ENCODE results near the gene FBXL22.

The FBXL22 gene

DNA sequence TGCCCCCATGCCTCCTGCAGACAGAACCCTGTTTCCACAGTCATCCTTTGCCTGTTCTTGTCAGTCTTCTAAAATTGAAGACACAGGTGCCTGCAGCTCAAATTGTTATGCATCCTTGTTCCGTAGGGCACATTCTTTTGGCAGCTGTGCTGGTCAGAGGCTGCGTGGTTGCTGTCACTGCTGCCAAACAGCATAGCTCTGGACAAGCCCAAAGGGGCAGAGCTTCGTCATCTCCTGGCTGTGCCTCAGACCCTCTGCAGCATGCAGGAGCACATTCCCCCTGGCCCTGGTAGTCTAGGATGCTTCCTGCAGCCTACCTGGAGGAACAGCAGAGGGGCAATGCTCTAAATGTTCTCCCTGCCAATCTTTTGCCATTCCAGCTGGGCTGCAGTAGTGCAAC is 2.1 kb upstream of the FBXL22 start:
- no peaks in the 10 kb centered on the region for H3K9me3 ChIP-seq (ENCODE audit: control insufficient read depth, insufficient read depth, low read length)
- peaks cover 41% of the 10 kb centered on the region for H3K4me1 ChIP-seq (ENCODE audit: control insufficient read depth, low read length)
- H3K79me2 ChIP-seq (ENCODE audit: control insufficient read depth, low read length), result peaks cover 3% of the 10 kb centered on the region
- peak overlapping the region; percentile 15 for H3K4me2 ChIP-seq (ENCODE audit: low read length)
- H3F3A ChIP-seq (ENCODE audit: control insufficient read depth, insufficient read depth), result peaks cover 12% of the 10 kb centered on the region
- peaks cover 43% of the 10 kb centered on the region for H3K36me3 ChIP-seq (ENCODE audit: control insufficient read depth, low read length)
- H3K4me3 ChIP-seq (ENCODE audit: low read length), result no peak overlapping the region
- no peaks in the 10 kb centered on the region for H4K20me1 ChIP-seq (ENCODE audit: control insufficient read depth, insufficient read depth, low read depth, low read length)
- H3K27ac ChIP-seq (ENCODE audit: low read depth, low read length), result no peak overlapping the region
- H3K27me3 ChIP-seq (ENCODE audit: control insufficient read depth, low read length), result no peaks in the 10 kb centered on the region
- H3K9me2 ChIP-seq (replicated peaks; ENCODE audit: control insufficient read depth, low read length), result no peaks in the 10 kb centered on the region
- no peak for TF ChIP-seq EZH2phosphoT487 (IDR thresholded peaks at IDR 0.05; ENCODE audit: borderline replicate concordance, low read length)
- TF ChIP-seq, protein P1, sequence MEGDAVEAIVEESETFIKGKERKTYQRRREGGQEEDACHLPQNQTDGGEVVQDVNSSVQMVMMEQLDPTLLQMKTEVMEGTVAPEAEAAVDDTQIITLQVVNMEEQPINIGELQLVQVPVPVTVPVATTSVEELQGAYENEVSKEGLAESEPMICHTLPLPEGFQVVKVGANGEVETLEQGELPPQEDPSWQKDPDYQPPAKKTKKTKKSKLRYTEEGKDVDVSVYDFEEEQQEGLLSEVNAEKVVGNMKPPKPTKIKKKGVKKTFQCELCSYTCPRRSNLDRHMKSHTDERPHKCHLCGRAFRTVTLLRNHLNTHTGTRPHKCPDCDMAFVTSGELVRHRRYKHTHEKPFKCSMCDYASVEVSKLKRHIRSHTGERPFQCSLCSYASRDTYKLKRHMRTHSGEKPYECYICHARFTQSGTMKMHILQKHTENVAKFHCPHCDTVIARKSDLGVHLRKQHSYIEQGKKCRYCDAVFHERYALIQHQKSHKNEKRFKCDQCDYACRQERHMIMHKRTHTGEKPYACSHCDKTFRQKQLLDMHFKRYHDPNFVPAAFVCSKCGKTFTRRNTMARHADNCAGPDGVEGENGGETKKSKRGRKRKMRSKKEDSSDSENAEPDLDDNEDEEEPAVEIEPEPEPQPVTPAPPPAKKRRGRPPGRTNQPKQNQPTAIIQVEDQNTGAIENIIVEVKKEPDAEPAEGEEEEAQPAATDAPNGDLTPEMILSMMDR (IDR thresholded peaks at IDR 0.05; ENCODE audit: low read depth, low read length, poor library complexity, severe bottlenecking), result no peak

DNA sequence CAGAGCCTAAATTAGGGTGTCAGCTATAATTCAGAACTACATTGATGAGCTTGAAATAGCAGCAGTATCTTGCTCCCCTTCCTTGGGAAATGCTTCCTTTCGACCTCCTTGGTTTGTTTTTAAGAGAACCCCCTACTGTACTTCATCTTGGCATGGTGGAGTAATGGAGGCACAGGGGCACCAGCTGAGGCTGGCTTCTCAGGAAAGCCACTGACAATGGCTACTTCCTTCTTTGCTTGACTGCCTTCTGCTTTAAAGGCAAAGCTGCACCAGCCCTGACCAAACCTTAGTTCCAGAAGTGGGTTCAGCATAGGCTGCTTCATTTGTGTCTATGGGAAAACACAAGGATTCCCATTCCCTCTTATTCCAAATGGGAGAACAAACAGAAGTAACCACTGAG is 1.5 kb upstream of the FBXL22 start:
- Histone ChIP-seq H3K9me2 (replicated peaks; ENCODE audit: control insufficient read depth, low read length) (no peaks in the 10 kb centered on the region), H3K4me2 (ENCODE audit: low read length) (no peak overlapping the region), H4K20me1 (ENCODE audit: control insufficient read depth, insufficient read depth, low read depth, low read length) (no peaks in the 10 kb centered on the region), H3K27me3 (ENCODE audit: control insufficient read depth, low read length) (no peaks in the 10 kb centered on the region), H3K79me2 (ENCODE audit: control insufficient read depth, low read length) (peaks cover 6% of the 10 kb centered on the region), H3K27ac (ENCODE audit: low read depth, low read length) (no peak overlapping the region), H3F3A (ENCODE audit: control insufficient read depth, insufficient read depth) (peaks cover 12% of the 10 kb centered on the region), H3K9me3 (ENCODE audit: control insufficient read depth, insufficient read depth, low read length) (no peaks in the 10 kb centered on the region), H3K4me1 (ENCODE audit: control insufficient read depth, low read length) (peaks cover 47% of the 10 kb centered on the region), H3K4me3 (ENCODE audit: low read length) (no peak overlapping the region), H3K36me3 (ENCODE audit: control insufficient read depth, low read length) (peaks cover 37% of the 10 kb centered on the region)
- no peak for TF ChIP-seq EZH2phosphoT487 (IDR thresholded peaks at IDR 0.05; ENCODE audit: borderline replicate concordance, low read length)
- TF ChIP-seq, protein P1 (IDR thresholded peaks at IDR 0.05; ENCODE audit: low read depth, low read length, poor library complexity, severe bottlenecking), result no peak

DNA sequence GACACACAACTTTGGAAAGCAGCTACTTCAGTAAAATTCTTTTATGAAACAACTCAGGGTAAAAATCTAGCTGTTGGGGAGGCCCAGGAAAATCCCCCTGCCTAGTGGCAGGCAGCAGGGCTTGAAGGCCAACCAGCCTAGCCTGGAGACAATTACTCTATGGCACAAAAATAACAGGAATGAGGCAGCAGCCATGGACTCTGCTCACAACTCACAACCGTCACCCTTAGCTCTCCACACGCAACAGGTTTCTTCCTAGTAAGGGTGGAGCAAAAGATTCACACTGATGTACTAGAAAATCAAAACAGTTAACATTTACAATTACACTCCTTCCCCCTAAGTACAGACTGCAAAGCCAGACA is 530 bp upstream of the FBXL22 start:
- H3F3A ChIP-seq (ENCODE audit: control insufficient read depth, insufficient read depth), result peaks cover 14% of the 10 kb centered on the region
- no peak overlapping the region for H3K4me2 ChIP-seq (ENCODE audit: low read length)

More for the DNA sequence above, 530 bp upstream of the FBXL22 start:
- Histone ChIP-seq H3K27ac (ENCODE audit: low read depth, low read length) (no peak overlapping the region), H4K20me1 (ENCODE audit: control insufficient read depth, insufficient read depth, low read depth, low read length) (no peaks in the 10 kb centered on the region), H3K4me1 (ENCODE audit: control insufficient read depth, low read length) (peaks cover 50% of the 10 kb centered on the region), H3K27me3 (ENCODE audit: control insufficient read depth, low read length) (no peaks in the 10 kb centered on the region), H3K36me3 (ENCODE audit: control insufficient read depth, low read length) (peaks cover 27% of the 10 kb centered on the region), H3K9me2 (replicated peaks; ENCODE audit: control insufficient read depth, low read length) (no peaks in the 10 kb centered on the region), H3K4me3 (ENCODE audit: low read length) (no peak overlapping the region), H3K79me2 (ENCODE audit: control insufficient read depth, low read length) (peaks cover 6% of the 10 kb centered on the region), H3K9me3 (ENCODE audit: control insufficient read depth, insufficient read depth, low read length) (no peaks in the 10 kb centered on the region)
- TF ChIP-seq, protein P1 (IDR thresholded peaks at IDR 0.05; ENCODE audit: low read depth, low read length, poor library complexity, severe bottlenecking), result no peak
- no peak for TF ChIP-seq EZH2phosphoT487 (IDR thresholded peaks at IDR 0.05; ENCODE audit: borderline replicate concordance, low read length)

All from DOHH2 (cell line).